Activated CD8-positive, alpha-beta memory T cell treated with anti-CD3 and anti-CD28 coated beads, Interleukin-2, amount 10 ng/mL, durations not matched to agents 7 days and 5 days (primary cell): ENCODE data around the gene PAPLN. TPM values are rescaled to one million over a fixed set of nuclear protein-coding genes. Genes with fewer than 3 reads are reported as not detected.

Source experiments
- ATAC-seq: fragments of 150-1000 bp; cut with Tn5 transposase; one replicate; pipeline ENCODE4 v1.10.0; 2021; ENCODE audit warnings: moderate library complexity
- CTCF ChIA-PET: fragments of 350-600 bp; sonication (Branson Sonifier 250); formaldehyde crosslinking; loops from one replicate; lab custom pipeline; 2021; ENCODE audit warnings: antibody characterized with exemption; lab: Charles Lee
- DNase-seq: peaks from one replicate; pipeline ENCODE4 v3.0.0-alpha.2; 2020
- H3K27ac Mint-ChIP-seq: one replicate; pipeline ENCODE4 v1.8.0; 2021; ENCODE audit warnings: mild to moderate bottlenecking, mixed read lengths
- H3K27me3 Mint-ChIP-seq: one replicate; pipeline ENCODE4 v1.8.0; 2021; ENCODE audit warnings: mixed read lengths
- H3K36me3 Mint-ChIP-seq: one replicate; pipeline ENCODE4 v1.8.0; 2021; ENCODE audit warnings: mild to moderate bottlenecking, mixed read lengths
- H3K4me1 Mint-ChIP-seq: one replicate; pipeline ENCODE4 v1.8.0; 2021; ENCODE audit warnings: mixed read lengths
- H3K4me3 Mint-ChIP-seq: one replicate; pipeline ENCODE4 v1.8.0; 2021; ENCODE audit warnings: mild to moderate bottlenecking, moderate library complexity, mixed read lengths
- H3K9me3 Mint-ChIP-seq: one replicate; pipeline ENCODE4 v1.8.0; 2022; ENCODE audit warnings: low read depth, mixed read lengths
- total RNA-seq, 2 experiments: library from RNA; stranded (reverse); gene quantifications; one replicate each; pipeline ENCODE4 v1.2.3, GENCODE V29; 2021

Gene PAPLN
- total RNA-seq, 2 experiments from 2014 or later = 0.73 to 1.8 TPM

- CTCF ChIA-PET = no interaction called here
- H3K36me3 Mint-ChIP-seq = no peaks in the 10 kb centered on the region
- no peak for DNase-seq
- no peaks in the 10 kb centered on the region for H3K9me3 Mint-ChIP-seq
- peaks cover 2% of the 10 kb centered on the region for H3K27me3 Mint-ChIP-seq
- peaks cover 19% of the 10 kb centered on the region for H3K4me1 Mint-ChIP-seq
- no peak overlapping the region for H3K27ac Mint-ChIP-seq
- no peak overlapping the region for H3K4me3 Mint-ChIP-seq
- no peak for ATAC-seq
Observed at GRCh38 chr14:73252491-73253322, 15.4 kb downstream of the PAPLN start.

GRCh38 chr14:73253323-73253610, 16.0 kb downstream of the PAPLN start:
- Mint-ChIP-seq H3K4me1 (peaks cover 17% of the 10 kb centered on the region), H3K27me3 (peaks cover 5% of the 10 kb centered on the region), H3K9me3 (no peaks in the 10 kb centered on the region), H3K27ac (no peak overlapping the region), H3K36me3 (no peaks in the 10 kb centered on the region), H3K4me3 (no peak overlapping the region)
- ATAC-seq (no peak), DNase-seq (no peak)
- CTCF ChIA-PET = no interaction called here

DNA sequence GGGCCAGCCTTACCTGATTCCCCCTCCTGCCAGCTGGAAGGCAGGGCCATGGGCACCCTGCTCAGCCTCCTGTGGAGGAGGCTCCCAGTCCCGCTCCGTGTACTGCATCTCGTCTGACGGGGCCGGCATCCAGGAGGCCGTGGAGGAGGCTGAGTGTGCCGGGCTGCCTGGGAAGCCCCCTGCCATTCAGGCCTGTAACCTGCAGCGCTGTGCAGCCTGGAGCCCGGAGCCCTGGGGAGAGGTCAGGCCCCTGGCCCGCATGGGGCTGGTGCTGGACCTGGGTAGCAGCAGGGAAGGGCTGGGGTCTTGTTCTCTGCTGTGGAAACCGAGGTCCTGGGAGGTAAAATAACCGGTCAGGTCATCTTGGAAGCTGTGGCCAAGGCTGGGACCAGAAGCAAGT, 16.4 kb downstream of the PAPLN start:
- Mint-ChIP-seq H3K27ac (no peak overlapping the region), H3K36me3 (no peaks in the 10 kb centered on the region), H3K4me1 (peaks cover 13% of the 10 kb centered on the region), H3K27me3 (peaks cover 5% of the 10 kb centered on the region), H3K4me3 (no peak overlapping the region), H3K9me3 (no peaks in the 10 kb centered on the region)
- ATAC-seq (no peak), DNase-seq (no peak)
- CTCF ChIA-PET = no interaction called here

DNA sequence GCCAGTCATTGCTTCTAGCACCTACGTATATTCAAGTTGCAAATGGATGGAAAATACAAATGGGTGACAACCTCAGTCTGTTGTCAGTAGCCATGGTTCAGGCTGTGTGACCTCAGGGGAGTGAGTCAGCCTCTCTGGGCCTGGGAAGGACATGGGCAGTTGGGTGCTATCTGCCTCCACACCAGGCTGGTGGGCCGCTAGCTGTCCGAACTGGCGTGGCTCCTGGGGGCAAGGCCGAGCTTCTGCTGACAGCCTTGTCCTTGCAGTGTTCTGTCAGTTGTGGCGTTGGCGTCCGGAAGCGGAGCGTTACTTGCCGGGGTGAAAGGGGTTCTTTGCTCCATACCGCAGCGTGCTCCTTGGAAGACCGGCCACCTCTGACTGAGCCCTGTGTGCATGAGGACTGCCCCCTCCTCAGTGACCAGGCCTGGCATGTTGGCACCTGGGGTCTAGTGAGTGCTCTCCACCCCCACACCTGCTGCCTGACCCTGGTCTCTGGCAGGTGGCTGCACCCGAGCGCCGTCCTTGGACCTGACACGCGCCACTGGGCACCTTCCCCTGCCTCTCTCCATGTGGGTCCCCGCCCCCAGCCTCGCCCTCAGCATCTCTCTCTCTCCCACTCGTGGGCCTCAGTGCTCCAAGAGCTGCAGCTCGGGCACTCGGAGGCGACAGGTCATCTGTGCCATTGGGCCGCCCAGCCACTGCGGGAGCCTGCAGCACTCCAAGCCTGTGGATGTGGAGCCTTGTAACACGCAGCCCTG, 17.1 kb downstream of the PAPLN start:
- CTCF ChIA-PET = interaction anchor here (1.4 kb wide), 1 partner anchor 22 kb away, joined by 3 read pairs; no protein-coding TSS in a partner anchor
- Mint-ChIP-seq H3K9me3 (no peaks in the 10 kb centered on the region), H3K4me3 (no peak overlapping the region), H3K27me3 (peaks cover 5% of the 10 kb centered on the region), H3K27ac (no peak overlapping the region), H3K36me3 (no peaks in the 10 kb centered on the region), H3K4me1 (peaks cover 8% of the 10 kb centered on the region)
- DNase-seq (no peak), ATAC-seq (peak; percentile 24)

- no peak overlapping the region for H3K4me3 Mint-ChIP-seq
- H3K27ac Mint-ChIP-seq = no peak overlapping the region
- peaks cover 8% of the 10 kb centered on the region for H3K4me1 Mint-ChIP-seq
- no peak for ATAC-seq
- H3K9me3 Mint-ChIP-seq = no peaks in the 10 kb centered on the region
- CTCF ChIA-PET = interaction anchor here (1.4 kb wide), 1 partner anchor 23 kb away, joined by 3 read pairs; no protein-coding TSS in a partner anchor
- peaks cover 7% of the 10 kb centered on the region for H3K27me3 Mint-ChIP-seq
- no peaks in the 10 kb centered on the region for H3K36me3 Mint-ChIP-seq
- no peak for DNase-seq
Observed at GRCh38 chr14:73255005-73255400, 17.7 kb downstream of the PAPLN start.

DNA sequence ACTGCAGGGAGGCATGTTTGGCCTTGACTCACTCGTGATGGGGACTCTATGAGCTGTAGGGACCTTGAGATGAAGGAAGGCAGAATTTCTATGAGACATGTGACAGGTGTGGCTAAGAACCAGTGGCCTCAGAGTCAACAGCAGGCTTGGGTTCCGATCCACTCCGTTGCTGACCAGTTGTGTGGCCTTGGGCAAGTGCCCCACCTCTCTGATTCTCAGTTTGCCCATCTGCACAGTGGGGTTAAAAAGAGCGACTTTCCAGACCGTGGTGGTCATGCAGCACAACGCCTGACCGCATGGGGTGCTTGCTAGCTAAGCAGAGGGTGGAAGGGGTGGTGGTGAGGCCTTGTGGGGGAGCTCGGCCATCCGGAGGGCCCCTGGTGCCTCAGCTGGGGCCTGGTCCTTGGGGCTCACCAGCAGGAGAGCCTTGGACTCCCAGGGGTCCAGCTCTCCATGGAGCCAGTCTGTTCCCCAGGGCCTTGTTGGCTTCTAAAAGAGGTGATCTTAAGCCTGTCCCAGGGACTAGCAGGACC, 18.5 kb downstream of the PAPLN start:
- peaks cover 7% of the 10 kb centered on the region for H3K27me3 Mint-ChIP-seq
- no peaks in the 10 kb centered on the region for H3K9me3 Mint-ChIP-seq
- H3K27ac Mint-ChIP-seq = no peak overlapping the region
- H3K36me3 Mint-ChIP-seq = no peaks in the 10 kb centered on the region
- ATAC-seq (peak; percentile 14), DNase-seq (no peak)
- CTCF ChIA-PET = interaction anchor here (1.3 to 1.4 kb wide), 2 partner anchors 9 to 24 kb away, joined by 3 read pairs; no protein-coding TSS in a partner anchor
- H3K4me3 Mint-ChIP-seq = no peak overlapping the region
- peaks cover 8% of the 10 kb centered on the region for H3K4me1 Mint-ChIP-seq

- Mint-ChIP-seq H3K27ac (no peak overlapping the region), H3K27me3 (peaks cover 7% of the 10 kb centered on the region), H3K4me3 (no peak overlapping the region), H3K4me1 (peaks cover 8% of the 10 kb centered on the region), H3K36me3 (no peaks in the 10 kb centered on the region), H3K9me3 (no peaks in the 10 kb centered on the region)
- CTCF ChIA-PET = no interaction called here
- ATAC-seq (no peak), DNase-seq (no peak)
Observed at GRCh38 chr14:73258076-73258475, 20.8 kb downstream of the PAPLN start.

DNA sequence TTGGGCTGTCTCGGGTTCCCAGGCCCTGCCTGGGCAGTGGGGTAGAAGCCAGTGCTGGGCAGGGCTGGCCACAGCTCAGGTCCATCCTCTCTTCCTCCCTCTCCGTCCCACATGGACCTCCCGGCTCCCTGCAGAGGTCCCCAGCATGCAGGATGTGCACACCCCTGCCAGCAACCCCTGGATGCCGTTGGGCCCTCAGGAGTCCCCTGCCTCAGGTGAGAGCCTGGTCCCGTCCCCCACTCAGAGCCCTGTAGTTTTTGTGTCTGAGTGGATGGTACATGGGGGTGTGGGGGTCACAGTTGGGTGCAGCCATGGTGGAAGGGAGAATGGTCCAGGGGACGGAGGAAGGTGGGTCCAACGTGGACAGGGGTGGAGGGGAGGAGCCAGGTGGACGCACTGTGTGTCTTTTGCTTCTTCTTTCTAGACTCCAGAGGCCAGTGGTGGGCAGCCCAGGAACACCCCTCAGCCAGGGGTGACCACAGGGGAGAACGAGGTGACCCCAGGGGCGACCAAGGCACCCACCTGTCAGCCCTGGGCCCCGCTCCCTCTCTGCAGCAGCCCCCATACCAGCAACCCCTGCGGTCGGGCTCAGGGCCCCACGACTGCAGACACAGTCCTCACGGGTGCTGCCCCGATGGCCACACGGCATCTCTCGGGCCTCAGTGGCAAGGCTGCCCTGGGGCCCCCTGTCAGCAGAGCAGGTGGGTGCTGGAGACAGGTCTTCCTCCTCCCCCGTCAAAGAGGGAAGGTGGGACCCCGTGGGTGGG, 21.7 kb downstream of the PAPLN start:
- Mint-ChIP-seq H3K27ac (no peak overlapping the region), H3K4me3 (no peak overlapping the region), H3K36me3 (no peaks in the 10 kb centered on the region), H3K9me3 (no peaks in the 10 kb centered on the region), H3K4me1 (peaks cover 8% of the 10 kb centered on the region), H3K27me3 (peaks cover 7% of the 10 kb centered on the region)
- DNase-seq (no peak), ATAC-seq (no peak)
- CTCF ChIA-PET = no interaction called here

GRCh38 chr14:73259837-73260236, 22.5 kb downstream of the PAPLN start:
- Mint-ChIP-seq H3K36me3 (no peaks in the 10 kb centered on the region), H3K27me3 (peaks cover 7% of the 10 kb centered on the region), H3K27ac (no peak overlapping the region), H3K4me3 (no peak overlapping the region), H3K4me1 (peaks cover 8% of the 10 kb centered on the region), H3K9me3 (no peaks in the 10 kb centered on the region)
- CTCF ChIA-PET = no interaction called here
- ATAC-seq = no peak
- DNase-seq = no peak

GRCh38 chr14:73260574-73260973, 23.3 kb downstream of the PAPLN start:
- Mint-ChIP-seq H3K27ac (no peak overlapping the region), H3K4me1 (peaks cover 6% of the 10 kb centered on the region), H3K9me3 (no peaks in the 10 kb centered on the region), H3K36me3 (no peaks in the 10 kb centered on the region), H3K27me3 (peaks cover 7% of the 10 kb centered on the region), H3K4me3 (no peak overlapping the region)
- CTCF ChIA-PET = no interaction called here
- ATAC-seq (no peak), DNase-seq (no peak)

- peaks cover 7% of the 10 kb centered on the region for H3K27me3 Mint-ChIP-seq
- peaks cover 4% of the 10 kb centered on the region for H3K4me1 Mint-ChIP-seq
- DNase-seq (no peak), ATAC-seq (no peak)
- CTCF ChIA-PET = no interaction called here
- H3K9me3 Mint-ChIP-seq = no peaks in the 10 kb centered on the region
- H3K36me3 Mint-ChIP-seq = no peaks in the 10 kb centered on the region
- H3K4me3 Mint-ChIP-seq = no peak overlapping the region
- H3K27ac Mint-ChIP-seq = no peak overlapping the region
Observed at GRCh38 chr14:73261075-73261474, 23.8 kb downstream of the PAPLN start.

GRCh38 chr14:73261520-73262426, 24.5 kb downstream of the PAPLN start:
- DNase-seq = no peak

More at GRCh38 chr14:73261520-73262426, 24.5 kb downstream of the PAPLN start:
- Mint-ChIP-seq H3K36me3 (no peaks in the 10 kb centered on the region), H3K9me3 (no peaks in the 10 kb centered on the region), H3K4me3 (no peak overlapping the region), H3K27ac (no peak overlapping the region), H3K4me1 (peaks cover 4% of the 10 kb centered on the region), H3K27me3 (peaks cover 7% of the 10 kb centered on the region)
- CTCF ChIA-PET = no interaction called here
- no peak for ATAC-seq
